Activated CD8-positive, alpha-beta T cell treated with anti-CD3 and anti-CD28 coated beads, Interleukin-2, amount 10 ng/mL, durations not matched to agents 7 days and 5 days (primary cell): ENCODE measurements around the gene AP1S1. TPM values are rescaled to one million over a fixed set of nuclear protein-coding genes. Genes with fewer than 3 reads are reported as not detected.

Experiments
- ATAC-seq: fragments of 150-1000 bp; cut with Tn5 transposase; one replicate; pipeline ENCODE4 v1.10.0; 2021; ENCODE audit warnings: moderate library complexity
- CTCF ChIA-PET: fragments of 350-600 bp; sonication (Branson Sonifier 250); formaldehyde crosslinking; loops from one replicate; lab custom pipeline; 2021; ENCODE audit warnings: antibody characterized with exemption; lab: Charles Lee
- POLR2A ChIA-PET: fragments of 350-600 bp; sonication (Branson Sonifier 250); formaldehyde crosslinking; loops from one replicate; lab custom pipeline; 2021; ENCODE audit warnings: antibody characterized with exemption; lab: Charles Lee
- DNase-seq: peaks from one replicate; pipeline ENCODE4 v3.0.0-alpha.2; 2020
- H3K27ac Mint-ChIP-seq: one replicate; pipeline ENCODE4 v1.8.0; 2021; ENCODE audit warnings: mild to moderate bottlenecking, mixed read lengths
- H3K27me3 Mint-ChIP-seq: one replicate; pipeline ENCODE4 v1.8.0; 2021; ENCODE audit warnings: low read depth, mixed read lengths
- H3K36me3 Mint-ChIP-seq: one replicate; pipeline ENCODE4 v1.8.0; 2021; ENCODE audit warnings: low read depth, mixed read lengths
- H3K4me1 Mint-ChIP-seq: one replicate; pipeline ENCODE4 v1.8.0; 2021; ENCODE audit warnings: low read depth, mixed read lengths
- H3K4me3 Mint-ChIP-seq: one replicate; pipeline ENCODE4 v1.8.0; 2021; ENCODE audit warnings: mild to moderate bottlenecking, mixed read lengths
- H3K9me3 Mint-ChIP-seq: one replicate; pipeline ENCODE4 v1.8.0; 2022; ENCODE audit warnings: mixed read lengths; ENCODE audit not compliant: insufficient read depth
- total RNA-seq, 2 experiments: library from RNA; stranded (reverse); gene quantifications; one replicate each; pipeline ENCODE4 v1.2.3, GENCODE V29; 2021

AP1S1 gene
- total RNA-seq, 2 experiments from 2014 or later, result 46.2 to 48.9 TPM

DNA sequence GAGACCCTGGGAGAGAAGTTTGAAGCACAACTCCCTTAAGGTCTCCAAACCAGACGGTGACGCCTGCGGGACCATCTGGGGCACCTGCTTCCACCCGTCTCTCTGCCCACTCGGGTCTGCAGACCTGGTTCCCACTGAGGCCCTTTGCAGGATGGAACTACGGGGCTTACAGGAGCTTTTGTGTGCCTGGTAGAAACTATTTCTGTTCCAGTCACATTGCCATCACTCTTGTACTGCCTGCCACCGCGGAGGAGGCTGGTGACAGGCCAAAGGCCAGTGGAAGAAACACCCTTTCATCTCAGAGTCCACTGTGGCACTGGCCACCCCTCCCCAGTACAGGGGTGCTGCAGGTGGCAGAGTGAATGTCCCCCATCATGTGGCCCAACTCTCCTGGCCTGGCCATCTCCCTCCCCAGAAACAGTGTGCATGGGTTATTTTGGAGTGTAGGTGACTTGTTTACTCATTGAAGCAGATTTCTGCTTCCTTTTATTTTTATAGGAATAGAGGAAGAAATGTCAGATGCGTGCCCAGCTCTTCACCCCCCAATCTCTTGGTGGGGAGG is 16.5 kb upstream of the AP1S1 start:
- Mint-ChIP-seq H3K27ac (peak overlapping the region; percentile 82), H3K36me3 (no peaks in the 10 kb centered on the region), H3K4me1 (peaks cover 45% of the 10 kb centered on the region), H3K4me3 (peak overlapping the region; percentile 54), H3K27me3 (peaks cover 19% of the 10 kb centered on the region), H3K9me3 (no peaks in the 10 kb centered on the region)
- ChIA-PET POLR2A (interaction anchor here (0.7 kb wide), 1 partner anchor 11 kb away, joined by 3 read pairs; the partner anchor contains the start of gene SERPINE1), CTCF (interaction anchor here (0.9 to 14.9 kb wide), 8 partner anchors 13 to 236 kb away, joined by 3 to 232 read pairs (median 4); partner anchors contain the start of genes SERPINE1 and TRIM56)
- no peak for DNase-seq
- ATAC-seq, result no peak

DNA sequence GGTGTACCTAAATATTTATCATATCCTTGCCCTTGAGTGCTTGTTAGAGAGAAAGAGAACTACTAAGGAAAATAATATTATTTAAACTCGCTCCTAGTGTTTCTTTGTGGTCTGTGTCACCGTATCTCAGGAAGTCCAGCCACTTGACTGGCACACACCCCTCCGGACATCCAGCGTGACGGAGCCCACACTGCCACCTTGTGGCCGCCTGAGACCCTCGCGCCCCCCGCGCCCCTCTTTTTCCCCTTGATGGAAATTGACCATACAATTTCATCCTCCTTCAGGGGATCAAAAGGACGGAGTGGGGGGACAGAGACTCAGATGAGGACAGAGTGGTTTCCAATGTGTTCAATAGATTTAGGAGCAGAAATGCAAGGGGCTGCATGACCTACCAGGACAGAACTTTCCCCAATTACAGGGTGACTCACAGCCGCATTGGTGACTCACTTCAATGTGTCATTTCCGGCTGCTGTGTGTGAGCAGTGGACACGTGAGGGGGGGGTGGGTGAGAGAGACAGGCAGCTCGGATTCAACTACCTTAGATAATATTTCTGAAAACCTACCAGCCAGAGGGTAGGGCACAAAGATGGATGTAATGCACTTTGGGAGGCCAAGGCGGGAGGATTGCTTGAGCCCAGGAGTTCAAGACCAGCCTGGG is 15.9 kb upstream of the AP1S1 start:
- H3K4me1 Mint-ChIP-seq, result peaks cover 47% of the 10 kb centered on the region
- ATAC-seq (peak; percentile 90), DNase-seq (peak; percentile 91)
- peak overlapping the region; percentile 82 for H3K27ac Mint-ChIP-seq
- H3K4me3 Mint-ChIP-seq, result peak overlapping the region; percentile 54
- no peaks in the 10 kb centered on the region for H3K36me3 Mint-ChIP-seq
- peaks cover 16% of the 10 kb centered on the region for H3K27me3 Mint-ChIP-seq
- CTCF ChIA-PET, result interaction anchor here (0.6 to 14.9 kb wide), 10 partner anchors 8 to 237 kb away, joined by 3 to 232 read pairs (median 4); partner anchors contain the start of genes SERPINE1 and TRIM56
- H3K9me3 Mint-ChIP-seq, result no peaks in the 10 kb centered on the region
- POLR2A ChIA-PET, result interaction anchor here (0.7 kb wide), 2 partner anchors 12 to 43 kb away, joined by 3 to 5 read pairs; partner anchors contain the start of gene SERPINE1

DNA sequence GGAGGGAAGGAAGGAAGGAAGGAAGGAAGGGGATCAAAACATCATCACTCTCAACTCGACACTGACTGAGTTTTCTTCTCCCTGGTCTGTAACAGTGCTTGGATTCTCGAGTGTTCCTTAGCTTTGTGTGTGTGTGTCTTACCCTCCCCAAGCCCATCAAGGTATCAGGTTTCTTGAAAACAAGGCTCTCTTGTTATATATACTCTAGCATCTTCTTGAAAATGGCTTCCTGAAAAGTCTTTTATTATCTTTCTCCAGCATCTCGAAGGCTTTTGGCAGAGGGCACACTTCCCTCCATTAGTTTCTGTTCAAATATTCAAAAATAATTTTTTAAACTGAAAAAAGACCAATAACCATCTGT is 14.0 kb upstream of the AP1S1 start:
- Mint-ChIP-seq H3K4me3 (no peak overlapping the region), H3K4me1 (peaks cover 51% of the 10 kb centered on the region), H3K27me3 (peaks cover 19% of the 10 kb centered on the region), H3K27ac (peak overlapping the region; percentile 67), H3K9me3 (no peaks in the 10 kb centered on the region), H3K36me3 (no peaks in the 10 kb centered on the region)
- ChIA-PET POLR2A (interaction anchor here (0.7 to 1.2 kb wide), 2 partner anchors 53 to 300 kb away, joined by 3 to 4 read pairs; no protein-coding TSS in a partner anchor), CTCF (interaction anchor here (0.7 to 14.9 kb wide), 9 partner anchors 14 to 143 kb away, joined by 3 to 232 read pairs (median 7); partner anchors contain the start of gene SERPINE1)
- ATAC-seq, result no peak
- no peak for DNase-seq

DNA sequence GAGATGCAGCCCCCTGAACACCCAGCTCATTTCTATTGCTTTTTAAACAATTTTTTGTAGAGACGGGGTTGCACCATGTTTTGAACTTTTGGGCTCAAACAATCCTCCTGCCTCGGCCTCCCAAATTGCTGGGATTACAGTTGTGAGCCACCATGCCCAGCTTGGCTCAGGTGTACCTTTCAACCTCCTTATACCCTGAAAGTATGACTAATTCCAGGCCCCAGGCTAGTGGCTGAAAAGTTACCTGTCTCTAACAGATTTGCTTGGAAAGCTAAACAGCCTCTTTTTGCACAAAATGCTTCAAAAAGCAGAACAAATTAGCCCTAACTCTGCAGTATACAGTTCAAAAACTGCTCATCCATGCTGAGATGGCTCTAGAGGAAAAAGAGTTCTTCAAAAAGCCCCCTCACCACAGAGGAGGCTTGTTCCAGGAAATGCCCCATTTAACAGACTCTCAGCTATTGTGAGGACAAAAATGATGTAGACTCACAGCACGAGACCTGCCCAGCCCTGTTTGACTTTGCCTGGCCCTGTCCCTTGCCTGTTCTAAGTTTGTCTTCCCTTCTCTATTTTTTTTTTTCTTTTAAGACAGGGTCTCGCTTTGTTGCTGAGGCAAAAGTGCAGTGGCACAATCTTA is 13.4 kb upstream of the AP1S1 start:
- no peaks in the 10 kb centered on the region for H3K9me3 Mint-ChIP-seq
- ATAC-seq (no peak), DNase-seq (no peak)
- no peak overlapping the region for H3K4me3 Mint-ChIP-seq
- ChIA-PET CTCF (interaction anchor here (0.6 to 14.9 kb wide), 12 partner anchors 14 to 545 kb away, joined by 3 to 232 read pairs (median 4); partner anchors contain the start of gene SERPINE1), POLR2A (interaction anchor here (0.7 to 1.2 kb wide), 2 partner anchors 54 to 300 kb away, joined by 3 to 4 read pairs; no protein-coding TSS in a partner anchor)
- H3K36me3 Mint-ChIP-seq, result no peaks in the 10 kb centered on the region
- H3K27me3 Mint-ChIP-seq, result peaks cover 21% of the 10 kb centered on the region
- peak overlapping the region; percentile 55 for H3K27ac Mint-ChIP-seq
- H3K4me1 Mint-ChIP-seq, result peaks cover 51% of the 10 kb centered on the region

DNA sequence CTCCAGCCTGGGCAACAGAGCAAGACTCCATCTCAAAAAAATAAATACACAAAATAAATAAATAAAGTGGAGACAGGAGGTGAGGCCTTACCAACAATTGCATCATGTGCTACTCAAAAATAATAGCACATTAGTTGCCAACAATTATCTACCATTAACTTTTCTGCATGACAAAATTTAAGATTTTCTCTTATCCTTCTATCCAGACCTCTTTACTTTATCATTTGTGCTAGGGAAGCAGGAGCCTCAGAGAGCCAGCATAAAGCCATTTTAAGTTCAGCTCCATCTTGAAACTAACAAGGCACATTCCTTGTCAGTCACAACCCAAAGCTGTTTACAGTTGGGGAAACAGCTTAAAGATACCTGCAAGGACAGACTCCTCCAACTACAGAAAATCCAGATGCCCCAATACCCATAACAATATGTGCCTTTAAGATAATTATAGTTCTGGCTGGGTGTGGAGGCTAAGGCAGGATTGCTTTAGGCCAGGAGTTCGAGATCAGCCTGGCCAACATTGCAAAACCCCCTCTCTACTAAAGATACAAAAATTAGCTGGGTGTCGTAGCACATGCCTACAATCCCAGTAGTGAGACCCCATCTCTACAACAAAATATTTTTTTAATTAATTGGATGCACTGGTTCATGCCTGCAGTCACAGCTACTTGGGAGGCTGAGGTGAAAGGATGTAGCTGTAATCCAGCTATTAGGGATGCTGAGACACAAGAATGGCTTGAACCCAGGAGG is 2.2 kb upstream of the AP1S1 start:
- DNase-seq (no peak), ATAC-seq (no peak)
- peaks cover 25% of the 10 kb centered on the region for H3K27me3 Mint-ChIP-seq
- H3K4me1 Mint-ChIP-seq, result peaks cover 21% of the 10 kb centered on the region
- H3K27ac Mint-ChIP-seq, result no peak overlapping the region
- H3K9me3 Mint-ChIP-seq, result no peaks in the 10 kb centered on the region
- POLR2A ChIA-PET, result interaction anchor here (1.3 kb wide), 1 partner anchor 22 kb away, joined by 3 read pairs; no protein-coding TSS in a partner anchor
- H3K36me3 Mint-ChIP-seq, result peaks cover 5% of the 10 kb centered on the region
- H3K4me3 Mint-ChIP-seq, result no peak overlapping the region
- CTCF ChIA-PET, result interaction anchor here (1.8 to 3.1 kb wide), 3 partner anchors 8 to 41 kb away, joined by 5 to 32 read pairs (median 12); no protein-coding TSS in a partner anchor

DNA sequence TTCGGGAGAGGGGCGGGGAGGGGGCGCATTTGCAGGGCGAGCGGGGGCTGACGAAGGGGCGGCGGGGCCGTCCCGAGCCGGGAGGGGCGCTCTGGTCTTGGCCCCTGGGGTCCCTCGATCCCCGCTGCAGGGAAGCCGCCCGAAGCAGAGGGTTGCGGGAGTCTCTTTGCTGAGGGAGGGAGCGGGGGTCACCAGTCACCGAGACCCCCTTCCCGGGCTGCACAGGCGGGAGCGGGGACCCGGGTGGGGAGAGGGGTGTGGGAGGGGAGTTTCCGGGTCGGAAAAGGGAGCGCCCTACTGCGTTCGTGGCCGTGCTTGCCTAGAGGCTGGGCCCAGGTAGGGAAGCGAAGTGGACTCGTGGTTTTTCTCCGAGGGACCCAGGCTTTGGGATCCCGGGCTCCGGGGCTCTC is 422 bp downstream of the AP1S1 start:
- H3K27me3 Mint-ChIP-seq, result peaks cover 17% of the 10 kb centered on the region
- H3K36me3 Mint-ChIP-seq, result peaks cover 17% of the 10 kb centered on the region
- peaks cover 14% of the 10 kb centered on the region for H3K4me1 Mint-ChIP-seq
- no peaks in the 10 kb centered on the region for H3K9me3 Mint-ChIP-seq
- DNase-seq (no peak), ATAC-seq (peak; percentile 46)
- CTCF ChIA-PET, result interaction anchor here (0.9 to 5.1 kb wide), 6 partner anchors 11 to 136 kb away, joined by 3 to 72 read pairs (median 8); no protein-coding TSS in a partner anchor
- no peak overlapping the region for H3K27ac Mint-ChIP-seq
- POLR2A ChIA-PET, result no interaction called here
- H3K4me3 Mint-ChIP-seq, result peak overlapping the region; percentile 80

DNA sequence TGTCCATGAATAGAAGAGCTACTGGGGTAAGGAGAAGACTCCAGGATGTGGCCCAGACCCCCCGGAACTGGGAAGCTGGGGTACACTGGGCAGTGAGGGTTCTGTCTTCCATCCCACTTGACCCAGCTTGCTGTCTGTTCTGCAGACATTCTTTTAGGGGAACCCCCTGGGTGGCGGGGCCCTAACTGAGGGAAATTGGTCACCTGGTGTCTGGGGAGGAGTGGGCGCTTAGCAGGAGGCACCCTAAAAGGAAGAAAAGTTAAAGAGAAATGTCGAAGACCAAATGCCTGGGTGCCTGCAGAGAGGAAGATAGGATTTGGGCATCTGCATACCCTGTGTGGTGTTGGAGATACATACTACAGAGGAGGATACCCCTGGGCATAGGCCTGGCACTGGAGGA is 1.0 kb downstream of the AP1S1 start:
- H3K36me3 Mint-ChIP-seq, result peaks cover 21% of the 10 kb centered on the region
- POLR2A ChIA-PET, result no interaction called here
- H3K9me3 Mint-ChIP-seq, result no peaks in the 10 kb centered on the region
- peak overlapping the region; percentile 80 for H3K4me3 Mint-ChIP-seq
- CTCF ChIA-PET, result interaction anchor here (0.7 to 5.1 kb wide), 6 partner anchors 11 to 135 kb away, joined by 3 to 72 read pairs (median 4); no protein-coding TSS in a partner anchor
- peaks cover 14% of the 10 kb centered on the region for H3K4me1 Mint-ChIP-seq
- H3K27ac Mint-ChIP-seq, result no peak overlapping the region
- DNase-seq (no peak), ATAC-seq (no peak)
- peaks cover 14% of the 10 kb centered on the region for H3K27me3 Mint-ChIP-seq

DNA sequence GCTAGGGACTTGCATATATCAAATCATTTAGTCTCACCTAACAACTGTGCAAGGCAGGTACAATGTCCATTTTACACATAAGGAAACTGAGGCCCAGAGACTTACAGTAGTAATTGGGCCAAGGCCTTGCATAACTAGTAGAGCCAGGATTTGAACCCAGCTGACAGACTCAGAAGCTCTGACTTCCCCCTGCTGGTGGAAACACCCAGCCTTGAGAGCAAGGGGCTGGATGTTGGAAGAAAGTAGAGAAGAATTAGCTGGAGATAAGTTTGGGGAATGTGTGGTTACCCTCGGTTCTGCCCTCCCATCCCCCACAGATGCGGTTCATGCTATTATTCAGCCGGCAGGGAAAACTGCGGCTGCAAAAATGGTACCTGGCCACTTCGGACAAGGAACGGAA is 2.0 kb downstream of the AP1S1 start:
- H3K4me1 Mint-ChIP-seq, result peaks cover 14% of the 10 kb centered on the region
- no peaks in the 10 kb centered on the region for H3K9me3 Mint-ChIP-seq
- H3K36me3 Mint-ChIP-seq, result peaks cover 25% of the 10 kb centered on the region
- ATAC-seq (no peak), DNase-seq (no peak)
- H3K4me3 Mint-ChIP-seq, result no peak overlapping the region
- H3K27me3 Mint-ChIP-seq, result peaks cover 11% of the 10 kb centered on the region
- ChIA-PET POLR2A (no interaction called here), CTCF (interaction anchor here (1.4 to 5.1 kb wide), 5 partner anchors 12 to 126 kb away, joined by 4 to 72 read pairs (median 11); no protein-coding TSS in a partner anchor)
- no peak overlapping the region for H3K27ac Mint-ChIP-seq

DNA sequence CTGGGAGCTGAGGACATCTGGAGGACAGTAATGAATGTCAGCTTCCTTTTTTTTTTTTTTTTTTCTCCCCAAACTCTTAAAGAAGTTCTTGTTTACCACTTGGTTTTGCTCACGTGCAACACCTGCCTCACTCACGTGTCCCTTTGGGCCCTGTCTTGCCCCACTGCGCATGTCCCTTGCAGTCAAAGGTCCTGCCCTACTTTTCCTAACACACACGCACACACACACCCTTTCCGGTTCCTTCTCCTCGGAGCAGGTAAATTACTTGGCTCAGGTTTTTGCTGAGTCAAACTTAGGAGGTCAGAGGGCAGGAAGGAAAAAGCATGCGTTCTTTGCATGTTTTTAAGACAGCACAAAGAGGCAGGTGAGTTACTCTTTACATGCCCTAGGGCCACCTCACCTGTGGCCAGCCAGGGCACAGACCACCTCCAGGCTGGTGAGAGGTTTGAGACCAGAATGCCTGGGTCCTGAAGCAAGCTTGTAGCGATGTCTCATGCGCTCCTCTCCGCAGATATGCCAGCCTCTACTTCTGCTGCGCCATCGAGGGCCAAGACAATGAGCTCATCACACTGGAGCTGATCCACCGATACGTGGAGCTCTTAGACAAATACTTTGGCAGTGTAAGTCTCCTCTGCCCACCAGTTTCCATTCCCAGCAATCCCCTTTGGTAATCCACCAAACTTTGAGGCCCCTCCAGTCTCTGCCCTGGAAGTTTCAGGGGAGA is 2.8 kb downstream of the AP1S1 start:
- Mint-ChIP-seq H3K27ac (peak overlapping the region; percentile 34), H3K4me3 (no peak overlapping the region), H3K27me3 (peaks cover 9% of the 10 kb centered on the region), H3K9me3 (no peaks in the 10 kb centered on the region), H3K36me3 (peaks cover 27% of the 10 kb centered on the region), H3K4me1 (peaks cover 14% of the 10 kb centered on the region)
- ChIA-PET POLR2A (no interaction called here), CTCF (interaction anchor here (1.8 to 5.1 kb wide), 5 partner anchors 13 to 158 kb away, joined by 4 to 72 read pairs (median 11); no protein-coding TSS in a partner anchor)
- DNase-seq, result no peak
- no peak for ATAC-seq
